Keratinocyte (primary cell): ENCODE results near the gene PARD3. TPM values are rescaled to one million over a fixed set of nuclear protein-coding genes. Genes with fewer than 3 reads are reported as not detected.
A peak's percentile ranks its signal among the peaks of the same experiment; 100 is the strongest.
"Not testable (repeated sequence)": the region's sequence is repeated elsewhere in the genome, so short reads cannot be mapped to it uniquely, and the experiment has no call there.

Experiments used
- DNase-seq: peaks from one replicate; pipeline ENCODE4 v3.0.0-alpha.2; 2011; ENCODE audit warnings: low read depth, missing footprints, low spot score
- FAIRE-seq: peaks from 2 replicates; lab custom pipeline; 2011; peaks lifted over from hg19 to GRCh38; lab: Jason Lieb, UNC
- H2AFZ ChIP-seq: 2 replicates; pipeline ENCODE4 v1.6.0; 2012; ENCODE audit warnings: low read length, control low read depth, inconsistent platforms; ENCODE audit not compliant: control insufficient read depth
- H3K27ac ChIP-seq: 2 replicates; pipeline ENCODE4 v1.5.1; 2011; ENCODE audit warnings: low read length; ENCODE audit not compliant: control insufficient read depth, insufficient read depth
- H3K27me3 ChIP-seq: 3 replicates; pipeline ENCODE4 v1.6.0; 2011; ENCODE audit warnings: low read length; ENCODE audit not compliant: control insufficient read depth, insufficient read depth; ENCODE audit errors: extremely low read depth
- H3K36me3 ChIP-seq, 2 experiments: 2 replicates in 1 of 2; 3 replicates in 1 of 2; pipeline ENCODE4 v1.5.1; 2011; ENCODE audit warnings: low read length in 2 of 2, mild to moderate bottlenecking in 1 of 2; ENCODE audit not compliant: control insufficient read depth in 2 of 2, insufficient read depth in 2 of 2; ENCODE audit errors: extremely low read depth in 1 of 2
- H3K4me1 ChIP-seq: 3 replicates; pipeline ENCODE4 v1.5.1; 2011; ENCODE audit warnings: low read length; ENCODE audit not compliant: control insufficient read depth, insufficient read depth; ENCODE audit errors: extremely low read depth
- H3K4me2 ChIP-seq: 3 replicates; pipeline ENCODE4 v1.6.0; 2011; ENCODE audit warnings: low read depth, low read length; ENCODE audit not compliant: control insufficient read depth, insufficient read depth; ENCODE audit errors: extremely low read depth
- H3K4me3 ChIP-seq, 3 experiments: fragments of 200-600 bp in 1 of 3; sonication (generic) in 1 of 3; 2 replicates in 2 of 3; 3 replicates in 1 of 3; pipeline ENCODE4 v1.5.1; 2011 to 2016; ENCODE audit warnings: low read length in 3 of 3, mild to moderate bottlenecking in 3 of 3, control low read depth in 2 of 3, inconsistent platforms in 1 of 3, low read depth in 1 of 3, mixed read lengths in 1 of 3, mixed run types in 1 of 3, moderate library complexity in 1 of 3; ENCODE audit not compliant: control insufficient read depth in 2 of 3, insufficient read depth in 2 of 3; ENCODE audit errors: extremely low read depth in 1 of 3
- H3K79me2 ChIP-seq: 2 replicates; pipeline ENCODE4 v1.6.0; 2012; ENCODE audit warnings: low read length; ENCODE audit not compliant: control insufficient read depth, insufficient read depth
- H3K9ac ChIP-seq: 3 replicates; pipeline ENCODE4 v1.6.0; 2011; ENCODE audit warnings: low read length; ENCODE audit not compliant: control insufficient read depth, insufficient read depth; ENCODE audit errors: extremely low read depth
- H3K9me1 ChIP-seq: 3 replicates; pipeline ENCODE4 v1.6.0; 2011; ENCODE audit warnings: low read length; ENCODE audit not compliant: control insufficient read depth, insufficient read depth; ENCODE audit errors: extremely low read depth
- H3K9me3 ChIP-seq: 2 replicates; pipeline ENCODE4 v1.5.1; 2012; ENCODE audit warnings: low read depth, low read length; ENCODE audit not compliant: control insufficient read depth
- H4K20me1 ChIP-seq: 3 replicates; pipeline ENCODE4 v1.6.0; 2011; ENCODE audit warnings: low read length; ENCODE audit not compliant: control insufficient read depth, insufficient read depth; ENCODE audit errors: extremely low read depth
- EZH2 ChIP-seq: IDR thresholded peaks from one replicate; pipeline ENCODE4 v1.6.1; 2012; ENCODE audit warnings: inconsistent platforms, mild to moderate bottlenecking, low read length, moderate library complexity
- dilution Hi-C: fragments of 300-500 bp; cut with MboI; formaldehyde crosslinking; loops from one replicate; pipeline ENCODE4 v1.7.0; 2020; ENCODE audit warnings: low sequenced_read_pairs; ENCODE audit not compliant: extremely low pct_ligation_motif_present
- polyA plus RNA-seq, 5 experiments: library from polyadenylated mRNA; depleted of rRNA in 3 of 5; stranded (reverse) in 3 of 5; stranded (forward) in 1 of 5; unstranded in 1 of 5; fragments of >200 nt; gene quantifications; 1 replicate in 1 of 5; 2 replicates in 3 of 5; 3 replicates in 1 of 5; pipeline versions ENCODE4 v1.2.1 to v1.2.3, GENCODE V29; 2011 to 2012; ENCODE audit warnings: missing spikeins in 2 of 5, low read depth in 1 of 5, low replicate concordance in 1 of 5
- TF ChIP-seq, protein P1 (sequence below), 3 experiments: IDR thresholded peaks in 1 of 3; conservative IDR thresholded peaks in 1 of 3; optimal IDR thresholded peaks in 1 of 3; 2 replicates in 2 of 3; 3 replicates in 1 of 3; pipeline versions ENCODE3 to v1.5.1; 2011; ENCODE audit warnings: low read length in 3 of 3, mild to moderate bottlenecking in 3 of 3, moderate library complexity in 2 of 3, control low read depth in 1 of 3, inconsistent platforms in 1 of 3; ENCODE audit not compliant: insufficient read depth in 2 of 3; ENCODE audit errors: extremely low read depth in 1 of 3

Gene PARD3
- polyA plus RNA-seq, 1 donor (not counting 4 experiments of a cell fraction or from before 2014, with no cell fraction given): 46.4 TPM

DNA sequence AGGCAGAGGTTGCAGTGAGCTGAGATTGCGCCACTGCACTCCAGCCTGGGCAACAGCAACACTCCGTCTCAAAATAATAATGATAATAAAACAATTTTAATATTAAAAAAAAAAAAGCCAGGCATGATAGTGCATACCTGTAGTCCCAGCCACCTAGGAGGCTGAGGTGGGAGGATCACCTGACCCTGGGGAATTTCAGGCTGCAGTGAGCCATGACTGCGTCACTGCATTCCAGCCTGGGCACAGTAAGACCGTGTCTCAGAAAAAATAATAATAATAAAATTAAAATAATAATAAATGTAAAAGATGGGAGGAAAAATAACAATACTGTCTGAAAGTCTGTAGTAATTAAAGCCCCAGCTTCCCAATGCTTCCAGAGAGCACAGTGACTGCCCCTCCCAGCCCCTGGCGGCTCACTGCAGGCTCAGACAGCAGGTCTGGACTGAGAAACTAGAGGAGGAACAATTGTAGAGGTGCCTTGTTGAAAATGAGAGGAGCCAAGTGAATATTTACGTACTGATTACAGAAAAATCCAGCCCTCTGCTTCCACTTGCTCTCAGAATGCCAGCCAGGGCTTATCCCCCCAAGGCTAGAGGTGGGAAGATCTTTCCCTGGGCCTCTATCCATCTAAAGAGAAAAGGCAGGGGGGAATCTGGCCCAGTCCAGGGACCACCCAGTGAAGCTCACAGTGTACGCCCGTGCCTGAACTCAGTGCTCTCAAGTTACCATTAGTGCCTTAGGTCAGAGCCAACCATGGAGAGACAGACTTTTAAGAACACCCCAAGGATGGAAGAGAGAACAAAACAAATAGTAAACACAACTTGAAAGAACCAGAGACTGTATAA, 112.8 kb downstream of the PARD3 start:
- Histone ChIP-seq H3K4me3 (peak overlapping the region in 2 of 3 experiments; percentile 39 to 53), H3K9me1 (no peaks in the 10 kb centered on the region), H3K27ac (peak overlapping the region; percentile 100), H3K27me3 (no peaks in the 10 kb centered on the region), H3K9me3 (no peaks in the 10 kb centered on the region), H3K79me2 (peaks cover 71% of the 10 kb centered on the region), H3K4me1 (peaks cover 64% of the 10 kb centered on the region), H2AFZ (peak overlapping the region; percentile 49), H3K4me2 (peak overlapping the region; percentile 97), H3K36me3 (no peaks in the 10 kb centered on the region), H4K20me1 (no peaks in the 10 kb centered on the region), H3K9ac (peak overlapping the region; percentile 92)
- dilution Hi-C loops: no loop called here
- peak; percentile 69 for FAIRE-seq
- peak; percentile 53 for DNase-seq
- TF ChIP-seq, protein P1, sequence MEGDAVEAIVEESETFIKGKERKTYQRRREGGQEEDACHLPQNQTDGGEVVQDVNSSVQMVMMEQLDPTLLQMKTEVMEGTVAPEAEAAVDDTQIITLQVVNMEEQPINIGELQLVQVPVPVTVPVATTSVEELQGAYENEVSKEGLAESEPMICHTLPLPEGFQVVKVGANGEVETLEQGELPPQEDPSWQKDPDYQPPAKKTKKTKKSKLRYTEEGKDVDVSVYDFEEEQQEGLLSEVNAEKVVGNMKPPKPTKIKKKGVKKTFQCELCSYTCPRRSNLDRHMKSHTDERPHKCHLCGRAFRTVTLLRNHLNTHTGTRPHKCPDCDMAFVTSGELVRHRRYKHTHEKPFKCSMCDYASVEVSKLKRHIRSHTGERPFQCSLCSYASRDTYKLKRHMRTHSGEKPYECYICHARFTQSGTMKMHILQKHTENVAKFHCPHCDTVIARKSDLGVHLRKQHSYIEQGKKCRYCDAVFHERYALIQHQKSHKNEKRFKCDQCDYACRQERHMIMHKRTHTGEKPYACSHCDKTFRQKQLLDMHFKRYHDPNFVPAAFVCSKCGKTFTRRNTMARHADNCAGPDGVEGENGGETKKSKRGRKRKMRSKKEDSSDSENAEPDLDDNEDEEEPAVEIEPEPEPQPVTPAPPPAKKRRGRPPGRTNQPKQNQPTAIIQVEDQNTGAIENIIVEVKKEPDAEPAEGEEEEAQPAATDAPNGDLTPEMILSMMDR (optimal IDR thresholded peaks at IDR 0.05 in 1 of 3, IDR thresholded peaks at IDR 0.05 in 1 of 3, conservative IDR thresholded peaks at IDR 0.05 in 1 of 3; ENCODE audit: extremely low read depth in 1 of 3, insufficient read depth in 2 of 3, low read length in 3 of 3): no peak
- no peak for TF ChIP-seq EZH2

DNA sequence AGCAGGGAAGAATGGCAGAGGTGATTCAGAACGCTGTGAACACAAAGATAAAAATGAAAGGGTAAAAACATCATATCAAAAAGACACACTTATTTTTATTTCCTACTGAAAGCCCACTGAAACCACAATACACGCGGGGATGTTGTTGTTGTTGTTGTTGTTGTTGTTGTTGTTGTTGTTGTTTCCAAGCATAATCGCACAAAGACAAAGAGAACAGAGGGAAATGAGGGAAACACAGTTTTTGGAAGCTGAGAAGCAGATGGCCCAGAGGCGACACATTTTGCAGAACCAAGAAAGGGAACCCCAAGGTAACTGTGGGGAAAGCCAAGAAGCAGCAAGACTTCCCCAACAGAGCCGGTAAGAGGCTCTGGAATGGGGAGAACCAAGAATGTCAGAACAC, 113.9 kb downstream of the PARD3 start:
- TF ChIP-seq EZH2: no peak
- TF ChIP-seq, protein P1 (optimal IDR thresholded peaks at IDR 0.05 in 1 of 3, IDR thresholded peaks at IDR 0.05 in 1 of 3, conservative IDR thresholded peaks at IDR 0.05 in 1 of 3; ENCODE audit: extremely low read depth in 1 of 3, insufficient read depth in 2 of 3, low read length in 3 of 3): no peak
- H3K79me2 ChIP-seq: peaks cover 70% of the 10 kb centered on the region
- FAIRE-seq (no peak), DNase-seq (no peak)
- H3K9me1 ChIP-seq: no peaks in the 10 kb centered on the region
- peak overlapping the region; percentile 92 for H3K9ac ChIP-seq
- H2AFZ ChIP-seq: no peak overlapping the region
- no peak overlapping the region for H3K4me2 ChIP-seq
- dilution Hi-C loops: no loop called here
- H3K36me3 ChIP-seq: no peaks in the 10 kb centered on the region
- H3K4me3 ChIP-seq: no peak overlapping the region
- no peaks in the 10 kb centered on the region for H3K27me3 ChIP-seq
- H4K20me1 ChIP-seq: no peaks in the 10 kb centered on the region
- H3K27ac ChIP-seq: peak overlapping the region; percentile 100
- no peaks in the 10 kb centered on the region for H3K9me3 ChIP-seq
- peaks cover 76% of the 10 kb centered on the region for H3K4me1 ChIP-seq

DNA sequence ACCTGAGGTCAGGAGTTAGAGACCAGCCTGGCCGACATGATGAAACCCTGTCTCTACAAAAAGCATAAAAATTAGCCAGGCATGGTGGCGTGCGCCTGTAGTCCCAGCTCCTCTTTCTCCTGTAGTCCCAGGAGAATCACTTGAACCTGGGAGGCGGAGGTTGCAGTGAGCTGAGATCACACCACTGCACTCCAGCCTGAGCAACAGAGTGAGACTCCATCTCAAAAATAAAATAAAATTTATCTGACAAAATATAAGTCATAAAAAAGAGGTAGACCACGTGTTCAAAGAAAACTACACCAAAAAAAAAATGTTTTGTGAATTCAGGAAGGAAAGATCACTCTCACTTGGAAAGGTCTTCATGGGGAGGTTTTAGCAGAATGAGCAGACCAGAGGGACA, 114.3 kb downstream of the PARD3 start:
- Histone ChIP-seq H3K27ac (peak overlapping the region; percentile 100), H3K4me1 (peaks cover 79% of the 10 kb centered on the region), H3K79me2 (peaks cover 67% of the 10 kb centered on the region), H3K9ac (peak overlapping the region; percentile 92)
- H3K9me3 ChIP-seq, DNase-seq, FAIRE-seq, H3K36me3 ChIP-seq, H3K4me2 ChIP-seq, dilution Hi-C loops, H3K27me3 ChIP-seq, H4K20me1 ChIP-seq, H2AFZ ChIP-seq, H3K9me1 ChIP-seq, H3K4me3 ChIP-seq: not testable (repeated sequence)
